HepG2 (cell line): ENCODE data around the gene CCSER2. TPM values are rescaled to one million over a fixed set of nuclear protein-coding genes. Genes with fewer than 3 reads are reported as not detected.

Experiments
- ATAC-seq: fragments of 200-7000 bp; cut with Tn5 transposase; 3 replicates; pipeline ENCODE4 v1.9.1; 2020; ENCODE audit warnings: mild to moderate bottlenecking, moderate library complexity
- BruUV-seq: library from RNA; stranded (reverse); fragments of 400-500 nt; replicated peaks from 2 replicates; lab custom pipeline; 2021; lab: Mats Ljungman, UMichigan
- CTCF ChIA-PET: fragments of 300-600 bp; formaldehyde crosslinking; extraction: SDS; loops from one replicate; lab custom pipeline; 2021; ENCODE audit warnings: low total read pairs, inconsistent platforms, low intra/inter-chr PET ratio; lab: Yijun Ruan, JAX
- POLR2A ChIA-PET: fragments of 350-600 bp; sonication (Branson Sonifier 250); formaldehyde crosslinking; loops from one replicate; lab custom pipeline; 2020; ENCODE audit warnings: antibody characterized with exemption, inconsistent platforms; lab: Yijun Ruan, JAX
- DNase-seq: peaks from one replicate; pipeline ENCODE4 v3.0.0-alpha.2; 2015; ENCODE audit warnings: low spot score
- FAIRE-seq: peaks from 3 replicates; lab custom pipeline; 2011; peaks lifted over from hg19 to GRCh38; lab: Jason Lieb, UNC
- H2AFZ ChIP-seq: one replicate; pipeline ENCODE4 v1.6.1; 2011; ENCODE audit warnings: low read length, inconsistent platforms
- H3K27ac ChIP-seq: fragments of 300-600 bp; 3 replicates; pipeline ENCODE4 v1.8.0; 2011; ENCODE audit warnings: mixed run types, mild to moderate bottlenecking, mixed read lengths, low read length, inconsistent platforms; ENCODE audit not compliant: insufficient read depth; ENCODE audit errors: extremely low read length
- H3K27me3 ChIP-seq, 2 experiments: fragments of 200-600 bp in 1 of 2; 2 replicates in 1 of 2; 3 replicates in 1 of 2; pipeline versions ENCODE4 v1.6.0 to v1.8.0; 2011; ENCODE audit warnings: low read length in 2 of 2, mild to moderate bottlenecking in 2 of 2, moderate library complexity in 2 of 2, inconsistent platforms in 1 of 2; ENCODE audit not compliant: insufficient read depth in 2 of 2, control insufficient read depth in 1 of 2
- H3K36me3 ChIP-seq, 2 experiments: fragments of 200-600 bp in 1 of 2; replicated peaks in 1 of 2; 2 replicates in 1 of 2; 3 replicates in 1 of 2; pipeline versions ENCODE4 v1.5.1 to v1.8.0; 2011; ENCODE audit warnings: low read length in 2 of 2, inconsistent platforms in 1 of 2; ENCODE audit not compliant: insufficient read depth in 2 of 2, control insufficient read depth in 1 of 2
- H3K4me1 ChIP-seq: 2 replicates; pipeline ENCODE4 v1.5.1; 2012; ENCODE audit warnings: low read length, inconsistent platforms; ENCODE audit not compliant: insufficient read depth
- H3K4me2 ChIP-seq: 2 replicates; pipeline ENCODE4 v1.6.0; 2011; ENCODE audit warnings: low read depth, low read length, inconsistent platforms
- H3K4me3 ChIP-seq, 3 experiments: fragments of 200-600 bp in 1 of 3; sonication (generic), shearing (Covaris generic) in 1 of 3; replicated peaks in 1 of 3; 2 replicates each; pipeline ENCODE4 v1.5.1; 2011 to 2016; ENCODE audit warnings: low read length in 3 of 3, inconsistent platforms in 2 of 3, low read depth in 2 of 3, mild to moderate bottlenecking in 2 of 3, control low read depth in 1 of 3, mixed read lengths in 1 of 3; ENCODE audit not compliant: insufficient read depth in 1 of 3
- H3K79me2 ChIP-seq: one replicate; pipeline ENCODE4 v1.6.1; 2011; ENCODE audit warnings: low read length, inconsistent platforms; ENCODE audit not compliant: insufficient read depth
- H3K9ac ChIP-seq: 2 replicates; pipeline ENCODE4 v1.6.0; 2011; ENCODE audit warnings: mild to moderate bottlenecking, low read depth, low read length, inconsistent platforms; ENCODE audit not compliant: insufficient read depth
- H3K9me3 ChIP-seq: 2 replicates; pipeline ENCODE4 v1.5.1; 2012; ENCODE audit warnings: mild to moderate bottlenecking, low read length
- H4K20me1 ChIP-seq: 2 replicates; pipeline ENCODE4 v1.6.0; 2011; ENCODE audit warnings: inconsistent platforms, mild to moderate bottlenecking, low read length, moderate library complexity; ENCODE audit not compliant: insufficient read depth
- AHDC1 ChIP-seq: sonication (generic); formaldehyde crosslinking; IDR thresholded peaks from 2 replicates; pipeline ENCODE4 v1.5.1; 2020; ENCODE audit warnings: mild to moderate bottlenecking, missing genetic modification reagents, borderline replicate concordance
- CBX1 ChIP-seq: IDR thresholded peaks from one replicate; pipeline ENCODE4 v1.6.1; 2016; ENCODE audit warnings: antibody characterized with exemption, low read depth
- ETV6 ChIP-seq: sonication (generic); formaldehyde crosslinking; conservative IDR thresholded peaks from 2 replicates; pipeline ENCODE4 v1.4.0; 2020; ENCODE audit warnings: missing genetic modification reagents
- HNRNPL ChIP-seq: fragments of 200-400 bp; formaldehyde crosslinking; IDR thresholded peaks from 2 replicates; pipeline ENCODE4 v1.6.1; 2017; ENCODE audit warnings: mild to moderate bottlenecking, low read depth, low read length
- HOXA3 ChIP-seq: sonication (generic); formaldehyde crosslinking; IDR thresholded peaks from 2 replicates; pipeline ENCODE4 v1.5.0; 2020; ENCODE audit warnings: missing genetic modification reagents
- MYNN ChIP-seq: sonication (generic); formaldehyde crosslinking; IDR thresholded peaks from 2 replicates; pipeline ENCODE4 v1.4.0; 2020; ENCODE audit warnings: mild to moderate bottlenecking, low read depth, missing genetic modification reagents
- NFATC3 ChIP-seq: sonication (generic); formaldehyde crosslinking; IDR thresholded peaks from 2 replicates; pipeline ENCODE4 v1.5.1; 2020; ENCODE audit warnings: mild to moderate bottlenecking, missing genetic modification reagents
- NPAS2 ChIP-seq: sonication (generic); formaldehyde crosslinking; IDR thresholded peaks from 2 replicates; pipeline ENCODE4 v1.8.0; 2022; ENCODE audit warnings: mild to moderate bottlenecking, missing genetic modification reagents, borderline replicate concordance
- ONECUT2 ChIP-seq: sonication (generic); formaldehyde crosslinking; IDR thresholded peaks from 2 replicates; pipeline ENCODE4 v1.4.0; 2020; ENCODE audit warnings: missing genetic modification reagents
- PHB2 ChIP-seq: fragments of 450-650 bp; IDR thresholded peaks from 2 replicates; pipeline ENCODE4 v1.6.1; 2018; ENCODE audit not compliant: partially characterized antibody
- SMARCC2 ChIP-seq: fragments of 450-650 bp; IDR thresholded peaks from 2 replicates; pipeline ENCODE4 v1.6.1; 2017; ENCODE audit warnings: antibody characterized with exemption, mild to moderate bottlenecking
- SMARCE1 ChIP-seq: fragments of 450-650 bp; IDR thresholded peaks from 2 replicates; pipeline ENCODE4 v1.6.1; 2017; ENCODE audit warnings: borderline replicate concordance
- TEAD3 ChIP-seq: optimal IDR thresholded peaks from 2 replicates; pipeline ENCODE3; 2016; ENCODE audit warnings: borderline replicate concordance
- ZBTB7A ChIP-seq: sonication (generic); formaldehyde crosslinking; IDR thresholded peaks from 2 replicates; pipeline ENCODE4 v1.8.0; 2022; ENCODE audit warnings: mild to moderate bottlenecking, missing genetic modification reagents
- ZC3H4 ChIP-seq: sonication (generic); formaldehyde crosslinking; IDR thresholded peaks from 2 replicates; pipeline ENCODE4 v1.4.0; 2020; ENCODE audit warnings: missing genetic modification reagents, borderline replicate concordance
- ZFP62 ChIP-seq: sonication (generic); formaldehyde crosslinking; IDR thresholded peaks from 2 replicates; pipeline ENCODE4 v1.4.0; 2020; ENCODE audit warnings: missing genetic modification reagents
- ZNF331 ChIP-seq: sonication (generic); formaldehyde crosslinking; IDR thresholded peaks from 2 replicates; pipeline ENCODE4 v1.4.0; 2020; ENCODE audit warnings: missing genetic modification reagents
- ZNF792 ChIP-seq: IDR thresholded peaks from 2 replicates; pipeline ENCODE4 v1.6.1; 2016
- WGBS: methylation state at CpG from one replicate; pipeline ENCODE4 v1.1.6; 2017; ENCODE audit warnings: low lambda C conversion rate; 5-methylcytosine and 5-hydroxymethylcytosine counted together
- in situ Hi-C: cut with HindIII; loops from 2 replicates; pipeline ENCODE4 v1.10.0; 2017; ENCODE audit warnings: low pct_unique_long_range_greater_than_20kb; ENCODE audit not compliant: extremely low pct_ligation_motif_present
- intact Hi-C: fragments of 100-400 bp; cut with micrococcal nuclease; formaldehyde crosslinking; loops from one replicate; pipeline ENCODE4 v1.10.0; 2022; ENCODE audit not compliant: unreplicated experiment
- polyA plus RNA-seq, 8 experiments: library from polyadenylated mRNA; depleted of rRNA in 3 of 8; stranded (reverse) in 7 of 8; unstranded in 1 of 8; fragments of >200 nt; fragmentation: Illumina TruSeq in 4 of 8; extraction: Trizol in 4 of 8; gene quantifications; 2 replicates each; pipeline versions ENCODE4 v1.2.1 to v1.2.3, GENCODE V29; 2011 to 2016; ENCODE audit warnings: low read depth in 4 of 8, missing spikeins in 1 of 8, mixed read lengths in 1 of 8; ENCODE audit not compliant: insufficient read depth in 1 of 8
- total RNA-seq, 5 experiments: library from RNA; depleted of rRNA; stranded (reverse); fragments of >200 nt; fragmentation: Illumina TruSeq; extraction: Trizol; gene quantifications; 2 replicates each; pipeline ENCODE4 v1.2.3, GENCODE V29; 2016; ENCODE audit warnings: low read depth in 1 of 5

CCSER2 gene
- total and polyA plus RNA-seq, 2 of the 13 experiments (the other 11 are each of a cell fraction or from before 2014, with no cell fraction given), result 13.3 to 17.2 TPM

- in situ Hi-C loops, result no loop called here
- ChIA-PET POLR2A (no interaction called here), CTCF (interaction anchor here (5.6 kb wide), 1 partner anchor 164 kb away, joined by 77 read pairs; no protein-coding TSS in a partner anchor)
- no peak for DNase-seq
- Histone ChIP-seq H4K20me1 (no peaks in the 10 kb centered on the region), H3K36me3 (peaks cover 2 to 27% of the 10 kb centered on the region in 2 experiments; a peak in 4 of 5 replicates), H3K9ac (no peak overlapping the region), H3K4me3 (no peak overlapping the region), H2AFZ (no peak overlapping the region), H3K79me2 (peaks cover 9% of the 10 kb centered on the region), H3K9me3 (no peaks in the 10 kb centered on the region), H3K4me1 (no peaks in the 10 kb centered on the region), H3K27ac (no peak overlapping the region), H3K27me3 (no peaks in the 10 kb centered on the region), H3K4me2 (no peak overlapping the region)
- FAIRE-seq, result no peak
- 49% methylated on average over 2 of the region's 2 CpGs for WGBS
- ATAC-seq, result no peak
- BruUV-seq, result no TSS peak
- intact Hi-C loops, result loop anchor here (2.0 kb wide), 3 partner anchors 56 to 238 kb away; no protein-coding TSS in a partner anchor
- TF ChIP-seq ZFP62 (CRISPR knock-in tag) (no peak), ZNF331 (no peak), ZC3H4 (CRISPR knock-in tag) (no peak), MYNN (CRISPR knock-in tag) (no peak), SMARCC2 (no peak), PHB2 (no peak), HOXA3 (CRISPR knock-in tag) (no peak), CBX1 (no peak), TEAD3 (no peak), ONECUT2 (CRISPR knock-in tag) (no peak), ZBTB7A (no peak), AHDC1 (CRISPR knock-in tag) (no peak), SMARCE1 (no peak), NPAS2 (CRISPR knock-in tag) (no peak), HNRNPL (no peak), ETV6 (CRISPR knock-in tag) (no peak), ZNF792 (CRISPR knock-in tag) (no peak), NFATC3 (CRISPR knock-in tag) (no peak)
These were observed 46.1 kb downstream of the CCSER2 start for GRCh38 chr10:84374455-84374854.
